Activated B cell treated with CpG ODN at 0.5 μM for 24 hours (primary cell): ENCODE data around the gene C10orf120. TPM values are rescaled to one million over a fixed set of nuclear protein-coding genes. Genes with fewer than 3 reads are reported as not detected.

Source experiments
- ATAC-seq: fragments of 200-7000 bp; cut with Tn5 transposase; one replicate; pipeline ENCODE4 v1.10.0; 2021; ENCODE audit warnings: low read depth, mild to moderate bottlenecking, moderate library complexity
- CTCF ChIA-PET: fragments of 350-600 bp; sonication (Branson Sonifier 250); formaldehyde crosslinking; loops from one replicate; lab custom pipeline; 2021; ENCODE audit warnings: antibody characterized with exemption; lab: Charles Lee
- POLR2A ChIA-PET: fragments of 350-600 bp; sonication (Branson Sonifier 250); formaldehyde crosslinking; loops from one replicate; lab custom pipeline; 2021; ENCODE audit warnings: antibody characterized with exemption; lab: Charles Lee
- DNase-seq: peaks from one replicate; pipeline ENCODE4 v3.0.0; 2022
- H3K27ac Mint-ChIP-seq: one replicate; pipeline ENCODE4 v1.8.0; 2020; ENCODE audit warnings: mixed read lengths
- H3K27me3 Mint-ChIP-seq: one replicate; pipeline ENCODE4 v1.8.0; 2021; ENCODE audit warnings: mixed read lengths
- H3K36me3 Mint-ChIP-seq: one replicate; pipeline ENCODE4 v1.8.0; 2021; ENCODE audit warnings: low read depth, mixed read lengths
- H3K4me1 Mint-ChIP-seq: one replicate; pipeline ENCODE4 v1.8.0; 2021; ENCODE audit warnings: mixed read lengths
- H3K4me3 Mint-ChIP-seq: one replicate; pipeline ENCODE4 v1.8.0; 2020; ENCODE audit warnings: mild to moderate bottlenecking, mixed read lengths
- H3K9me3 Mint-ChIP-seq: one replicate; pipeline ENCODE4 v1.8.0; 2020; ENCODE audit warnings: mixed read lengths
- intact Hi-C: fragments of 100-400 bp; cut with micrococcal nuclease; formaldehyde crosslinking; loops from one replicate; pipeline ENCODE4 v1.15.1; 2024
- total RNA-seq: library from RNA; stranded (reverse); gene quantifications from 2 replicates; pipeline ENCODE4 v1.2.3, GENCODE V29; 2022
- TF ChIP-seq, protein P1 (sequence below): fragments of 200-600 bp; IDR thresholded peaks from one replicate; pipeline ENCODE4 v1.8.0; 2022; ENCODE audit warnings: antibody characterized with exemption, mild to moderate bottlenecking

Gene C10orf120
- total RNA-seq, 1 donor from 2014 or later: not detected

- Mint-ChIP-seq H3K27me3 (peaks cover under 1% of the 10 kb centered on the region), H3K4me3 (no peak overlapping the region), H3K4me1 (no peaks in the 10 kb centered on the region), H3K36me3 (no peaks in the 10 kb centered on the region), H3K9me3 (no peaks in the 10 kb centered on the region), H3K27ac (no peak overlapping the region)
- CTCF ChIA-PET: no interaction called here
- TF ChIP-seq, protein P1, sequence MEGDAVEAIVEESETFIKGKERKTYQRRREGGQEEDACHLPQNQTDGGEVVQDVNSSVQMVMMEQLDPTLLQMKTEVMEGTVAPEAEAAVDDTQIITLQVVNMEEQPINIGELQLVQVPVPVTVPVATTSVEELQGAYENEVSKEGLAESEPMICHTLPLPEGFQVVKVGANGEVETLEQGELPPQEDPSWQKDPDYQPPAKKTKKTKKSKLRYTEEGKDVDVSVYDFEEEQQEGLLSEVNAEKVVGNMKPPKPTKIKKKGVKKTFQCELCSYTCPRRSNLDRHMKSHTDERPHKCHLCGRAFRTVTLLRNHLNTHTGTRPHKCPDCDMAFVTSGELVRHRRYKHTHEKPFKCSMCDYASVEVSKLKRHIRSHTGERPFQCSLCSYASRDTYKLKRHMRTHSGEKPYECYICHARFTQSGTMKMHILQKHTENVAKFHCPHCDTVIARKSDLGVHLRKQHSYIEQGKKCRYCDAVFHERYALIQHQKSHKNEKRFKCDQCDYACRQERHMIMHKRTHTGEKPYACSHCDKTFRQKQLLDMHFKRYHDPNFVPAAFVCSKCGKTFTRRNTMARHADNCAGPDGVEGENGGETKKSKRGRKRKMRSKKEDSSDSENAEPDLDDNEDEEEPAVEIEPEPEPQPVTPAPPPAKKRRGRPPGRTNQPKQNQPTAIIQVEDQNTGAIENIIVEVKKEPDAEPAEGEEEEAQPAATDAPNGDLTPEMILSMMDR: no peak
- no peak for DNase-seq
- ATAC-seq: no peak
- POLR2A ChIA-PET: no interaction called here
- intact Hi-C loops: no loop called here
These were observed 42.9 kb downstream of the C10orf120 start for GRCh38 chr10:122656741-122657140.

- no peak for DNase-seq
- no peaks in the 10 kb centered on the region for H3K4me1 Mint-ChIP-seq
- intact Hi-C loops: no loop called here
- no peaks in the 10 kb centered on the region for H3K36me3 Mint-ChIP-seq
- H3K4me3 Mint-ChIP-seq: no peak overlapping the region
- no peak for ATAC-seq
- TF ChIP-seq, protein P1: no peak
- ChIA-PET CTCF (no interaction called here), POLR2A (no interaction called here)
- H3K27ac Mint-ChIP-seq: no peak overlapping the region
- peaks cover 3% of the 10 kb centered on the region for H3K27me3 Mint-ChIP-seq
- no peaks in the 10 kb centered on the region for H3K9me3 Mint-ChIP-seq
These were observed 43.3 kb downstream of the C10orf120 start for GRCh38 chr10:122656308-122656705.

DNA sequence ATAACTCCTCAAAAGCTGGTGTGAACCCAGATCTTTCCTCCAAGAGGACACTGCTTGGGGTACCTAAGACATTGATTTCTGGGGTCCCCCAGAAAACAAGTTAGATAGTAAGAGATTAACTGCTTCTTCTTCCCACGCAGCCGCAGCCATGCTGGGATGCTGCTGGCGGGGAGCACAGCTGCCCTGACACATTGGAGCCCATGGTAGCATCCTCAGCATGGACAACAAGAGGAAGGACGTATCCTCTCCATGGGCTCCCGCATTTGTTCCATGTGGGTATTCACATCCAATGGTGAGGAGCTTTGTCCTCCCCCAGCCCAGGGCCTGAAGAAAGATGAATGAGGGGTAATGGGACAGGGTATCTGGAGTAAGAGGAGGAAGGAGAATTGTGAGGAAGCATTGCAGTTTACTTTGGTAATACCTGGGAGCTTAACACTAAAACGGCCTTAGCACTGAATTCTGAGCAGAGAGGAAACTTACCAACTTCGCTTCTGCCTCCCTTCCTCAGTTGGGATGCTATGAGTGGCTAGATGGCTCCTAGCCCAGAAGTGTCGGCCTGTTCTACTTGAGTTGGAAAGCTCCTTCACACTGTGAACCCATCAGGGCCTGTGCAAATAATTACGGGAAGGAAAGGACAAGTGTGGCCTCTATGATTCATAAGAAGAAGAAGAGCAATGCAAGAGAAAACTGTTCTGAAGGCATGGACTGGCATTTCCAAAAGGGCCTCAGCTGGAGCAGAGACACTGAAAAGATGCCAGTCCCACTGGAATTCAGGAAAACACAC lies 43.9 kb downstream of the C10orf120 start:
- H3K9me3 Mint-ChIP-seq: no peaks in the 10 kb centered on the region
- no peak for ATAC-seq
- H3K4me3 Mint-ChIP-seq: no peak overlapping the region
- TF ChIP-seq, protein P1: no peak
- intact Hi-C loops: no loop called here
- no peaks in the 10 kb centered on the region for H3K36me3 Mint-ChIP-seq
- H3K27ac Mint-ChIP-seq: no peak overlapping the region
- no peak for DNase-seq
- no peaks in the 10 kb centered on the region for H3K4me1 Mint-ChIP-seq
- CTCF ChIA-PET: no interaction called here
- H3K27me3 Mint-ChIP-seq: peaks cover 5% of the 10 kb centered on the region
- POLR2A ChIA-PET: no interaction called here

DNA sequence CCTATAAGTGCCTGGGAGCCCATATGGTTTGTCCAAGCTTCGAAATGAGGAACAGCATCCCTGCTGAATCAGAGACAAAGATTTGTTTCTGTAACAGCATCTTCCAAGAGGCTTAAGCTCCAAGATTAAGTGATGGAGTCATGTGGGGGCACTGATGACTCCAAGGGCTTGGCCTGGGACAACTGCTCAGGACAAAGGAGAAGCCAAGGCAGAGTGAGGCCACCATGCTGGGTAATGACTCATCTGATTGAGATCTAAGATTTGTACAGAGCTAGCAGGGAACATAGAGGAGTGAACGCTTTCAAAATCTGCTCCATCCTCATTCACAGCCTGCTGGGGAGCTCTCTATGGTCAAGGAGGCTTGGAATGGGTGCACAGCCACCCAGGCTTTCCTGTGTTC lies 49.3 kb downstream of the C10orf120 start:
- intact Hi-C loops: no loop called here
- H3K36me3 Mint-ChIP-seq: no peaks in the 10 kb centered on the region
- no peak overlapping the region for H3K4me3 Mint-ChIP-seq
- H3K9me3 Mint-ChIP-seq: no peaks in the 10 kb centered on the region
- DNase-seq (no peak), ATAC-seq (no peak)
- ChIA-PET CTCF (interaction anchor here (1.2 kb wide), 1 partner anchor 15 kb away, joined by 3 read pairs; no protein-coding TSS in a partner anchor), POLR2A (no interaction called here)
- no peak overlapping the region for H3K27ac Mint-ChIP-seq
- H3K4me1 Mint-ChIP-seq: no peaks in the 10 kb centered on the region
- TF ChIP-seq, protein P1: no peak
- peaks cover 9% of the 10 kb centered on the region for H3K27me3 Mint-ChIP-seq

- POLR2A ChIA-PET: no interaction called here
- H3K36me3 Mint-ChIP-seq: no peaks in the 10 kb centered on the region
These were observed 49.7 kb downstream of the C10orf120 start for GRCh38 chr10:122649903-122650302.

More at GRCh38 chr10:122649903-122650302, 49.7 kb downstream of the C10orf120 start:
- CTCF ChIA-PET: interaction anchor here (1.2 kb wide), 1 partner anchor 15 kb away, joined by 3 read pairs; no protein-coding TSS in a partner anchor
- H3K27me3 Mint-ChIP-seq: peaks cover 9% of the 10 kb centered on the region
- intact Hi-C loops: no loop called here
- no peaks in the 10 kb centered on the region for H3K4me1 Mint-ChIP-seq
- no peaks in the 10 kb centered on the region for H3K9me3 Mint-ChIP-seq
- no peak for DNase-seq
- H3K27ac Mint-ChIP-seq: no peak overlapping the region
- TF ChIP-seq, protein P1: no peak
- H3K4me3 Mint-ChIP-seq: no peak overlapping the region
- no peak for ATAC-seq
